Right lobe of liver (tissue), 6 donors: Measurements from ENCODE around the gene USP22. TPM values are rescaled to one million over a fixed set of nuclear protein-coding genes. Genes with fewer than 3 reads are reported as not detected.

Source experiments
- ATAC-seq, 4 donors: fragments of 200-7000 bp; cut with Tn5 transposase; one replicate each; pipeline ENCODE4 v1.9.1; 2020; ENCODE audit warnings: mild to moderate bottlenecking in 4 of 4, moderate library complexity in 4 of 4
- DNase-seq, 3 donors: peaks; one replicate each; pipeline ENCODE4 v3.0.0-alpha.2; 2020
- H3K27ac ChIP-seq, 3 donors: fragments of 200-600 bp; one replicate each; pipeline ENCODE4 v1.8.0; 2022
- H3K27me3 ChIP-seq, 2 donors: fragments of 200-600 bp; one replicate each; pipeline ENCODE4 v1.8.0; 2022
- H3K36me3 ChIP-seq, 4 donors: fragments of 200-600 bp; sonication (generic) in 1 of 4; one replicate each; pipeline versions ENCODE4 v1.5.1 to v1.8.0; 2017 to 2022; ENCODE audit warnings: control low read depth in 1 of 4
- H3K4me1 ChIP-seq, 4 donors: fragments of 200-600 bp; sonication (generic) in 1 of 4; one replicate each; pipeline versions ENCODE4 v1.5.1 to v1.8.0; 2017 to 2022; ENCODE audit warnings: control low read depth in 1 of 4
- H3K4me3 ChIP-seq, 3 donors: fragments of 200-600 bp; one replicate each; pipeline ENCODE4 v1.8.0; 2022
- H3K9me3 ChIP-seq, 4 donors: fragments of 200-600 bp; sonication (generic) in 1 of 4; one replicate each; pipeline versions ENCODE4 v1.5.1 to v1.8.0; 2017 to 2022; ENCODE audit warnings: control low read depth in 1 of 4
- POLR2A ChIP-seq: fragments of 450-650 bp; IDR thresholded peaks from one replicate; pipeline ENCODE4 v1.6.1; 2017; ENCODE audit warnings: antibody characterized with exemption, mild to moderate bottlenecking
- WGBS: methylation state at CpG from one replicate; pipeline ENCODE4 v1.1.6; 2018; ENCODE audit warnings: low coverage, low lambda C conversion rate; ENCODE audit not compliant: insufficient coverage; ENCODE audit errors: missing lambda C conversion rate; 5-methylcytosine and 5-hydroxymethylcytosine counted together
- intact Hi-C, 2 donors: fragments of 100-400 bp; cut with DNase I; formaldehyde crosslinking; loops; one replicate each; pipeline versions ENCODE4 v1.11.2 to v1.14.1; 2022
- total RNA-seq, 6 experiments: library from RNA; depleted of rRNA in 2 of 6; stranded (reverse); fragments of >200 nt in 2 of 6; fragmentation: NEBNext Ultra II Directional in 3 of 6; extraction: Animal tissue kit (Norgen Biotek cat#: 25700) in 3 of 6; gene quantifications; one replicate each; pipeline versions ENCODE4 v1.1.0 to v1.2.4, GENCODE V29; 2016 to 2023
- TF ChIP-seq, protein P1 (sequence below), 4 donors: fragments of 200-600 bp in 3 of 4; fragments of 450-650 bp in 1 of 4; IDR thresholded peaks; one replicate each; pipeline versions ENCODE4 v1.5.1 to v1.8.0; 2016 to 2022; ENCODE audit warnings: antibody characterized with exemption in 4 of 4, mild to moderate bottlenecking in 2 of 4
- donor health status: DM: no; HTN: yes; CAD: no.
- donor health status: DM: no; HTN: no; CAD: no.
- donor health status: DM: no; HTN: no; CAD: no.
- donor health status: DM: no; HTN: yes; CAD: no.
- donor health status: DM: no; HTN: yes; CAD: no.

The USP22 gene
- total RNA-seq, 6 experiments from 2014 or later, result 69.8 to 81.2 (median 77.7) TPM

DNA sequence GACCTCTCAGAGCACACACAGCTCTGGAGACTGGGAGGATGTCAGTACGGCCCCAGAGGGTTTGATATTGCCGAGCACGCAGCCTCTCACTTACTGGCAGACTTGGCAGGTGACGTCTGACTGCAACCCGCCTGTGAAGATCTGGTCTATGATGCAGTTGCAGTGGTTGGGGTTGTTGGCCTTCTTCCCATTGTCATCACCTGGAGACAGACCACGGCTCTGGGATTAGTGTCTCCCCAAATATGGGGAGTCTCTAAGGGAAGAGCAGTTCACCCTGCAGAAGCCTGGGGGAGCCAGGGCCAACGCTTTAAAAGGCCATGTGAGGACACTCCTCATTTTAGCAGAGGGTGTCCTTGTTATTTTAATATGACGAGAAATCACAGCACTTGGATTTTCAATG lies 30.1 kb downstream of the USP22 start:
- H3K36me3 ChIP-seq, result peaks cover 17 to 98% (median 72%) of the 10 kb centered on the region in 4 donors
- intact Hi-C loops, result no loop called here
- TF ChIP-seq, protein P1, sequence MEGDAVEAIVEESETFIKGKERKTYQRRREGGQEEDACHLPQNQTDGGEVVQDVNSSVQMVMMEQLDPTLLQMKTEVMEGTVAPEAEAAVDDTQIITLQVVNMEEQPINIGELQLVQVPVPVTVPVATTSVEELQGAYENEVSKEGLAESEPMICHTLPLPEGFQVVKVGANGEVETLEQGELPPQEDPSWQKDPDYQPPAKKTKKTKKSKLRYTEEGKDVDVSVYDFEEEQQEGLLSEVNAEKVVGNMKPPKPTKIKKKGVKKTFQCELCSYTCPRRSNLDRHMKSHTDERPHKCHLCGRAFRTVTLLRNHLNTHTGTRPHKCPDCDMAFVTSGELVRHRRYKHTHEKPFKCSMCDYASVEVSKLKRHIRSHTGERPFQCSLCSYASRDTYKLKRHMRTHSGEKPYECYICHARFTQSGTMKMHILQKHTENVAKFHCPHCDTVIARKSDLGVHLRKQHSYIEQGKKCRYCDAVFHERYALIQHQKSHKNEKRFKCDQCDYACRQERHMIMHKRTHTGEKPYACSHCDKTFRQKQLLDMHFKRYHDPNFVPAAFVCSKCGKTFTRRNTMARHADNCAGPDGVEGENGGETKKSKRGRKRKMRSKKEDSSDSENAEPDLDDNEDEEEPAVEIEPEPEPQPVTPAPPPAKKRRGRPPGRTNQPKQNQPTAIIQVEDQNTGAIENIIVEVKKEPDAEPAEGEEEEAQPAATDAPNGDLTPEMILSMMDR (IDR thresholded peaks at IDR 0.05), result no peak
- TF ChIP-seq POLR2A, result no peak
- ATAC-seq (no peak), DNase-seq (no peak)
- no peaks in the 10 kb centered on the region for H3K4me1 ChIP-seq
- H3K27ac ChIP-seq, result no peak overlapping the region
- H3K4me3 ChIP-seq, result no peak overlapping the region
- H3K27me3 ChIP-seq, result no peaks in the 10 kb centered on the region
- no peaks in the 10 kb centered on the region for H3K9me3 ChIP-seq
- 100% methylated on average over 3 of the region's 8 CpGs for WGBS

DNA sequence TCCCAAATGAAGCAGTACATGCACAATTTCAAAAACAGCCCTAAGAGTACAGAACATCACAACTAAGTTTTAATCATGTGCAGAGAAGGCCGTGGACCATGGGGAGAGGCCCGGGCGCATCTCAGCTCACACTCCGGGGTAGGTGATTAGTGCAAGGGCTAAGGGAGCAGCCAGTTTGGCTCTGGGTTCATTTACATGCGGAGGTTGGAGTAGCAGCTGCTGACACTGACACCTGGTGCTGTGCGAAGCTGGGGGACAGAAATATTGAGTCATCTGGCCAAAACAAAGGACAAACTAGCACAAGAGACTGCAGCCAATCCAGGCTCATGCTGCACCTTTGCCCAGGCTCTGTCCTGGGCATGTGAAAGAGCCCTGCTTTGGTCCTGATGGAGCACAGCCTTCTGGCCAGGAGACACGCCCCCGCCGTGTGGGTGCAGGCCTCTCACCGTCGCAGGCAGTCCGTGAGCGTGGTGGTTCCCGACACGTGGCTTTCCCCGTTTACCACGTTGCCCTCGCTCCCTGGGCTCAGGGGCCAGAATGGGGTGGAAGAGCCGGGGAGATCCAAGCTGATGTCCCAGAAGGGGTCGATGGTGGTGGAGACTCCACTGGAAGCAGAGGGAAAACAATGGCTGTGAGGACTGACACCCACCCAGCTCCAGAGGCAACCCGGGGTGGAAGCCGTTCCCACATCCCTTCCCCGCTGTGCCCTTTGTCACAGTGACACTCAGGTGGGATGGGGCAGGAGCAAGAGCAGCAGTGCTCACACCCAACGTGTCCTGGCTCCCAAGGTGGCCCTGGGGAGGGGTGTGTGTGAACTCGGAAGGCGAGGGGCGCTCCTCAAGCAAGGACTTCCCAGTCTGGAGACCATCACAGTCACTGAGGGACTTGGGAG lies 31.9 kb downstream of the USP22 start:
- no peak overlapping the region for H3K4me3 ChIP-seq

GRCh38 chr17:21008992-21009671 lies 33.7 kb downstream of the USP22 start:
- TF ChIP-seq, protein P1 (IDR thresholded peaks at IDR 0.05), result no peak
- no peak for TF ChIP-seq POLR2A
- intact Hi-C loops, result no loop called here
- peaks cover 17 to 97% (median 73%) of the 10 kb centered on the region in 4 donors for H3K36me3 ChIP-seq
- 87% methylated on average over 9 of the region's 10 CpGs for WGBS
- H3K27ac ChIP-seq, result no peak overlapping the region
- H3K9me3 ChIP-seq, result no peaks in the 10 kb centered on the region
- no peak for ATAC-seq
- H3K27me3 ChIP-seq, result no peaks in the 10 kb centered on the region
- DNase-seq, result no peak
- no peak overlapping the region for H3K4me3 ChIP-seq
- no peaks in the 10 kb centered on the region for H3K4me1 ChIP-seq

More for the DNA sequence above, 31.9 kb downstream of the USP22 start:
- Histone ChIP-seq H3K9me3 (no peaks in the 10 kb centered on the region), H3K27me3 (no peaks in the 10 kb centered on the region), H3K27ac (no peak overlapping the region), H3K4me1 (no peaks in the 10 kb centered on the region), H3K36me3 (peaks cover 12 to 97% (median 72%) of the 10 kb centered on the region in 4 donors)
- intact Hi-C loops, result no loop called here
- ATAC-seq, result peak in 1 of 4 donors; percentile 24
- TF ChIP-seq, protein P1 (IDR thresholded peaks at IDR 0.05), result no peak
- TF ChIP-seq POLR2A, result no peak
- DNase-seq, result no peak
- 89% methylated on average over 20 of the region's 27 CpGs for WGBS

DNA sequence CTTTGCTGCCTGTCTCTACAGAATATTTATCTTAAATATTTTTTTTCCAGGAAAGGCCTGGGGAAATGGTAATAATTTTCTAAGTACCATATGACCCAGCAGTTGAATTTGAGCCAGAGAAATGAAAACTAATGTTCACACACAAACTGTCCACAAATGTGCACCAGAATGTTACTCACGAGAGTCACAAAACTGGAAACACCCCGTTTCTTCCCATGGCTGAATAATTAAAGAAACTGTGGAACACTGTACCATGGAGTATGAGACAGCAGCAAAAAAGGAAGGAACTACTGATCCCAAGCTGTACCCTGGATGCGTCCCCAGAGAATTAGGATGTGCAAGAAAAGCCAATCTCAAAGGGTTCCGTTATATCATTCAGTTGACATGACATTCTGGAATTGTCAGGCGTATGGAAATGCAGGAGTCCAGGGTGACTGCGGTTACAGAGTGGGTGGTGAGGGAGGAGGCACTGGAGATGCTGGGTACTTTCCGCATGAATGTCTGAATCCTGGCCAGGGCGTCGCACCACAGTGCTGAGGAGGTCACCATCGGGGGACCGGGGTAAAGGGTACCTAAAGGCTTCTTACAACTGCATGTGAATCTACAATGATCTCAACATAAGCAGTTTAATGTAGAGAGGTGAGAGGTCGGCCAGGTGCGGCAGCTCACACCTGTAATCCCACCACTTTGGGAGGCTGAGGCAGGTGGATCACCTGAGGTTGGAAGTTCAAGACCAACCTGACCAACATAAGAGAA lies 34.5 kb downstream of the USP22 start:
- no peak for DNase-seq
- H3K27me3 ChIP-seq, result no peaks in the 10 kb centered on the region
- ATAC-seq, result no peak

More for the DNA sequence above, 34.5 kb downstream of the USP22 start:
- 87% methylated on average over 9 of the region's 13 CpGs for WGBS
- Histone ChIP-seq H3K36me3 (peaks cover 22 to 98% (median 74%) of the 10 kb centered on the region in 4 donors), H3K9me3 (no peaks in the 10 kb centered on the region), H3K27ac (no peak overlapping the region), H3K4me1 (no peaks in the 10 kb centered on the region), H3K4me3 (no peak overlapping the region)
- intact Hi-C loops, result no loop called here
- TF ChIP-seq, protein P1 (IDR thresholded peaks at IDR 0.05), result no peak
- TF ChIP-seq POLR2A, result no peak
